IPS-15b (cell line): ENCODE data around the gene TAF6.

Source experiments
- H3K27me3 ChIP-seq: one replicate; pipeline ENCODE4 v1.6.1; 2013; ENCODE audit warnings: low read length; ENCODE audit not compliant: control insufficient read depth, insufficient read depth
- H3K36me3 ChIP-seq: one replicate; pipeline ENCODE4 v1.6.1; 2013; ENCODE audit warnings: low read length; ENCODE audit not compliant: control insufficient read depth, insufficient read depth
- H3K4me1 ChIP-seq: one replicate; pipeline ENCODE4 v1.6.1; 2013; ENCODE audit warnings: mild to moderate bottlenecking, low read length; ENCODE audit not compliant: control insufficient read depth, insufficient read depth
- H3K4me3 ChIP-seq: one replicate; pipeline ENCODE4 v1.5.1; 2013; ENCODE audit warnings: low read depth, low read length
- H3K9ac ChIP-seq: one replicate; pipeline ENCODE4 v1.6.1; 2013; ENCODE audit warnings: low read depth, mild to moderate bottlenecking, low read length
- H3K9me3 ChIP-seq: one replicate; pipeline ENCODE4 v1.6.1; 2013; ENCODE audit warnings: mild to moderate bottlenecking, low read length; ENCODE audit not compliant: control insufficient read depth, insufficient read depth

The TAF6 gene

GRCh38 chr7:100157334-100158228, 38.4 kb upstream of the TAF6 start:
- peaks cover 3% of the 10 kb centered on the region for H3K4me1 ChIP-seq

GRCh38 chr7:100157069-100157333, 37.8 kb upstream of the TAF6 start:
- H3K4me1 ChIP-seq, result peaks cover 8% of the 10 kb centered on the region

More at GRCh38 chr7:100157334-100158228, 38.4 kb upstream of the TAF6 start:
- H3K9me3 ChIP-seq, result no peaks in the 10 kb centered on the region
- peaks cover 40% of the 10 kb centered on the region for H3K36me3 ChIP-seq
- peak overlapping the region; percentile 42 for H3K4me3 ChIP-seq
- peak overlapping the region; percentile 56 for H3K9ac ChIP-seq
- H3K27me3 ChIP-seq, result no peaks in the 10 kb centered on the region

GRCh38 chr7:100156331-100157068, 37.3 kb upstream of the TAF6 start:
- H3K4me3 ChIP-seq, result peak overlapping the region; percentile 42
- no peaks in the 10 kb centered on the region for H3K27me3 ChIP-seq
- H3K4me1 ChIP-seq, result peaks cover 8% of the 10 kb centered on the region
- no peaks in the 10 kb centered on the region for H3K9me3 ChIP-seq
- peaks cover 40% of the 10 kb centered on the region for H3K36me3 ChIP-seq
- no peak overlapping the region for H3K9ac ChIP-seq

More at GRCh38 chr7:100157069-100157333, 37.8 kb upstream of the TAF6 start:
- Histone ChIP-seq H3K9me3 (no peaks in the 10 kb centered on the region), H3K9ac (no peak overlapping the region), H3K36me3 (peaks cover 40% of the 10 kb centered on the region), H3K4me3 (peak overlapping the region; percentile 42), H3K27me3 (no peaks in the 10 kb centered on the region)

- no peaks in the 10 kb centered on the region for H3K27me3 ChIP-seq
- H3K4me1 ChIP-seq, result peaks cover 8% of the 10 kb centered on the region
- H3K9me3 ChIP-seq, result no peaks in the 10 kb centered on the region
- no peak overlapping the region for H3K9ac ChIP-seq
- no peak overlapping the region for H3K4me3 ChIP-seq
- H3K36me3 ChIP-seq, result peaks cover 40% of the 10 kb centered on the region
Measured at GRCh38 chr7:100155553-100156317, 36.6 kb upstream of the TAF6 start.

- Histone ChIP-seq H3K27me3 (no peaks in the 10 kb centered on the region), H3K9me3 (no peaks in the 10 kb centered on the region), H3K36me3 (peaks cover 40% of the 10 kb centered on the region), H3K9ac (no peak overlapping the region), H3K4me1 (peaks cover 8% of the 10 kb centered on the region), H3K4me3 (no peak overlapping the region)
Measured at GRCh38 chr7:100154651-100155491, 35.7 kb upstream of the TAF6 start.

GRCh38 chr7:100153708-100154535, 34.8 kb upstream of the TAF6 start:
- H3K9me3 ChIP-seq, result no peaks in the 10 kb centered on the region
- no peaks in the 10 kb centered on the region for H3K27me3 ChIP-seq
- peaks cover 40% of the 10 kb centered on the region for H3K36me3 ChIP-seq
- H3K4me3 ChIP-seq, result no peak overlapping the region
- H3K4me1 ChIP-seq, result peaks cover 8% of the 10 kb centered on the region
- H3K9ac ChIP-seq, result no peak overlapping the region

GRCh38 chr7:100152937-100153666, 33.9 kb upstream of the TAF6 start:
- Histone ChIP-seq H3K9ac (no peak overlapping the region), H3K4me1 (peaks cover 10% of the 10 kb centered on the region), H3K27me3 (no peaks in the 10 kb centered on the region), H3K9me3 (no peaks in the 10 kb centered on the region), H3K36me3 (peaks cover 40% of the 10 kb centered on the region), H3K4me3 (no peak overlapping the region)

GRCh38 chr7:100152404-100152803, 33.2 kb upstream of the TAF6 start:
- peaks cover 40% of the 10 kb centered on the region for H3K36me3 ChIP-seq
- no peaks in the 10 kb centered on the region for H3K27me3 ChIP-seq
- no peak overlapping the region for H3K9ac ChIP-seq
- no peak overlapping the region for H3K4me3 ChIP-seq
- H3K9me3 ChIP-seq, result no peaks in the 10 kb centered on the region
- H3K4me1 ChIP-seq, result peaks cover 10% of the 10 kb centered on the region

- Histone ChIP-seq H3K27me3 (no peaks in the 10 kb centered on the region), H3K36me3 (peaks cover 7% of the 10 kb centered on the region), H3K9me3 (no peaks in the 10 kb centered on the region), H3K9ac (peak within 1 kb of the TSS; percentile 84), H3K4me3 (peak within 1 kb of the TSS; percentile 98), H3K4me1 (peaks cover 8% of the 10 kb centered on the region)
Measured at GRCh38 chr7:100148559-100149328, 29.6 kb upstream of the TAF6 start, which contains the start of gene LAMTOR4. TSS of gene LAMTOR4 (plus strand) at chr7:100148918. CDS start at chr7:100148973, 55 bp downstream.
